Rectal smooth muscle tissue (tissue), 1 donor: ENCODE measurements around the gene ELAPOR2.
"Not testable (repeated sequence)": the region's sequence is repeated elsewhere in the genome, so short reads cannot be mapped to it uniquely, and the experiment has no call there.

Source experiments
- H3K27ac ChIP-seq: one replicate; pipeline ENCODE4 v1.7.0; 2013; ENCODE audit warnings: low read depth, low read length, inconsistent platforms
- H3K27me3 ChIP-seq: one replicate; pipeline ENCODE4 v1.7.0; 2013; ENCODE audit warnings: low read length; ENCODE audit not compliant: control insufficient read depth, insufficient read depth
- H3K36me3 ChIP-seq: one replicate; pipeline ENCODE4 v1.7.0; 2013; ENCODE audit warnings: low read length; ENCODE audit not compliant: control insufficient read depth, insufficient read depth
- H3K4me1 ChIP-seq: one replicate; pipeline ENCODE4 v1.7.0; 2013; ENCODE audit warnings: low read length; ENCODE audit not compliant: control insufficient read depth, insufficient read depth
- H3K4me3 ChIP-seq: one replicate; pipeline ENCODE4 v1.7.0; 2013; ENCODE audit warnings: low read length
- H3K9ac ChIP-seq: one replicate; pipeline ENCODE4 v1.7.0; 2013; ENCODE audit warnings: low read length

ELAPOR2 gene, protein sequence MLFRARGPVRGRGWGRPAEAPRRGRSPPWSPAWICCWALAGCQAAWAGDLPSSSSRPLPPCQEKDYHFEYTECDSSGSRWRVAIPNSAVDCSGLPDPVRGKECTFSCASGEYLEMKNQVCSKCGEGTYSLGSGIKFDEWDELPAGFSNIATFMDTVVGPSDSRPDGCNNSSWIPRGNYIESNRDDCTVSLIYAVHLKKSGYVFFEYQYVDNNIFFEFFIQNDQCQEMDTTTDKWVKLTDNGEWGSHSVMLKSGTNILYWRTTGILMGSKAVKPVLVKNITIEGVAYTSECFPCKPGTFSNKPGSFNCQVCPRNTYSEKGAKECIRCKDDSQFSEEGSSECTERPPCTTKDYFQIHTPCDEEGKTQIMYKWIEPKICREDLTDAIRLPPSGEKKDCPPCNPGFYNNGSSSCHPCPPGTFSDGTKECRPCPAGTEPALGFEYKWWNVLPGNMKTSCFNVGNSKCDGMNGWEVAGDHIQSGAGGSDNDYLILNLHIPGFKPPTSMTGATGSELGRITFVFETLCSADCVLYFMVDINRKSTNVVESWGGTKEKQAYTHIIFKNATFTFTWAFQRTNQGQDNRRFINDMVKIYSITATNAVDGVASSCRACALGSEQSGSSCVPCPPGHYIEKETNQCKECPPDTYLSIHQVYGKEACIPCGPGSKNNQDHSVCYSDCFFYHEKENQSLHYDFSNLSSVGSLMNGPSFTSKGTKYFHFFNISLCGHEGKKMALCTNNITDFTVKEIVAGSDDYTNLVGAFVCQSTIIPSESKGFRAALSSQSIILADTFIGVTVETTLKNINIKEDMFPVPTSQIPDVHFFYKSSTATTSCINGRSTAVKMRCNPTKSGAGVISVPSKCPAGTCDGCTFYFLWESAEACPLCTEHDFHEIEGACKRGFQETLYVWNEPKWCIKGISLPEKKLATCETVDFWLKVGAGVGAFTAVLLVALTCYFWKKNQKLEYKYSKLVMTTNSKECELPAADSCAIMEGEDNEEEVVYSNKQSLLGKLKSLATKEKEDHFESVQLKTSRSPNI

GRCh38 chr7:87059525-87060287 lies at the start of gene ELAPOR2:
Gene ELAPOR2 (minus strand): TSS chr7:87059654. CDS start chr7:87059513, 141 bp downstream.
- H3K27ac ChIP-seq, result peak within 1 kb of the TSS; percentile 37
- H3K9ac ChIP-seq, result peak within 1 kb of the TSS; percentile 5

GRCh38 chr7:87107949-87108776 lies 48.7 kb upstream of the ELAPOR2 start:
- Histone ChIP-seq H3K36me3 (no peaks in the 10 kb centered on the region), H3K4me1 (no peaks in the 10 kb centered on the region), H3K4me3 (no peak overlapping the region), H3K27me3 (no peaks in the 10 kb centered on the region), H3K9ac (no peak overlapping the region), H3K27ac (no peak overlapping the region)

More at GRCh38 chr7:87059525-87060287, at the start of gene ELAPOR2:
- Histone ChIP-seq H3K4me3 (peak within 1 kb of the TSS; percentile 64), H3K36me3 (no peaks in the 10 kb centered on the region), H3K4me1 (no peaks in the 10 kb centered on the region), H3K27me3 (no peaks in the 10 kb centered on the region)

- H3K36me3 ChIP-seq, result no peaks in the 10 kb centered on the region
- H3K9ac ChIP-seq, result no peak overlapping the region
- H3K4me3 ChIP-seq, result no peak overlapping the region
- H3K4me1 ChIP-seq, result no peaks in the 10 kb centered on the region
- no peaks in the 10 kb centered on the region for H3K27me3 ChIP-seq
- no peak overlapping the region for H3K27ac ChIP-seq
Observed at GRCh38 chr7:87106974-87107612, 47.6 kb upstream of the ELAPOR2 start.

DNA sequence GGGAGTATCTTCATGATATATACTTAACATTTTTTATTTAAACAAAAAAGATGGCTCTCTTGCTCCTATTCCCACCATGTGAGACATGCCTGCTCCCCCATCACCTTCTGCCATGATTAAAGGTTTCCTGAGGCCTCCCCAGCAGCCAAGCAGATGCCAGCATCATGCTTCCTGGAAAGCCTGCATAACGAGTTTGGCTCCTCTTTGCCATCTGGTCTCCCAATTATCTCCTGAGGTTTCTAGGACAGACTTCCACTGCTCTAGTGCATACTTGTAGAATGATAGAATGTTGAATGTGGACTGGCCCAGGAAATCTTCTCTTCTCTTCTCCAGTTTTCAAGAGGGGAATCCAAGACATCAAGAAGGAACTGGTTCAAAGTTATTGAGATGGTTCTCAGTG lies 45.9 kb upstream of the ELAPOR2 start:
- H3K27ac ChIP-seq, result no peak overlapping the region
- no peaks in the 10 kb centered on the region for H3K4me1 ChIP-seq
- H3K27me3 ChIP-seq, result no peaks in the 10 kb centered on the region
- no peaks in the 10 kb centered on the region for H3K36me3 ChIP-seq
- no peak overlapping the region for H3K4me3 ChIP-seq
- H3K9ac ChIP-seq, result no peak overlapping the region

DNA sequence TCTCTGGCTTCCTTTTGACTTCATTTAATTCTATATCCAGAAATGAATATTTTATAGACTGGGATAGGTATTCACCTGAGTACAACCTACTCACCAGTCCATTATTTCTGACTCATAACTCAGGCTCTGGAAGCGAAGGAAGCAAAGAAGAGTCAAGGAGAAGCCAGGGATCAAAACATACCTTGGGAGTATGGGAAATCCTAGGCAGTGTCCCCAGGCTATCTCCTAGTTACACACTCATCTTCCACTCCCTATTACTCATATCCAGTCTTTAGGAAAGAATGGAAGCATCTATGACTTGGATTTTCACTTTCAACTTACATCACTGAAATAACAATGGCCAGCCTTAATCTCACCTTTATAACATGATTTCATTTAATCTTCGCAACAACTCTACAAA lies 40.9 kb upstream of the ELAPOR2 start:
- no peaks in the 10 kb centered on the region for H3K27me3 ChIP-seq
- no peak overlapping the region for H3K4me3 ChIP-seq
- H3K36me3 ChIP-seq, result no peaks in the 10 kb centered on the region
- H3K4me1 ChIP-seq, result no peaks in the 10 kb centered on the region
- no peak overlapping the region for H3K9ac ChIP-seq
- no peak overlapping the region for H3K27ac ChIP-seq

DNA sequence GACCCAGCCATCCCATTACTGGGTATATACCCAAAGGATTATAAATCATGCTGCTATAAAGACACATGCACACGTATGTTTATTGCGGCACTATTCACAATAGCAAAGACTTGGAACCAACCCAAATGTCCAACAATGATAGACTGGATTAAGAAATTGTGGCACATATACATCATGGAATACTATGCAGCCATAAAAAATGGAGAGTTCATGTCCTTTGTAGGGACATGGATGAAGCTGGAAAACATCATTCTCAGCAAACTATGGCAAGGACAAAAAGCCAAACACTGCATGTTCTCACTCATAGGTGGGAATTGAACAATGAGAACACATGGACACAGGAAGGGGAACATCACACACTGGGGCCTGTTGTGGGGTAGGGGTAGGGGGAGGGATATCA lies 37.9 kb upstream of the ELAPOR2 start:
- H3K9ac ChIP-seq, H3K27ac ChIP-seq, H3K27me3 ChIP-seq, H3K4me3 ChIP-seq, H3K36me3 ChIP-seq, H3K4me1 ChIP-seq: not testable (repeated sequence)

DNA sequence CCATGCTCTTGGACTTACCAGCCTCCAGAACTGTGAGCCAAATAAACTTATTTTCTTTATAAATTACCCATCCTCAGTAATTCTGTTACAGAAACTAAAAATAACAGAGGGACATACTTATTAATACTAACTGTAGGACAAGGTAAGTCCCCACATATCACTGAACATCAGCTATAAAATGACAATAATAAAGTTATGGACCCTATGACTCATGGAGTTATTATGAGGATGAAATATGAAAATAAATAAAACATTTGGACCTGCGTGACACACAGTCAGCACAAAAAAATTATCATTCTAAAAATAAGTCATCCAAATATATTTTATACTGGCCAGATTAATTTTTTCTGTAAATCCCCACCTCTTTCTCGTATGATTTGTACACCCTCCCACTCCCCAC lies 34.9 kb upstream of the ELAPOR2 start:
- Histone ChIP-seq H3K27me3 (no peaks in the 10 kb centered on the region), H3K4me1 (no peaks in the 10 kb centered on the region), H3K27ac (no peak overlapping the region), H3K9ac (no peak overlapping the region), H3K36me3 (no peaks in the 10 kb centered on the region), H3K4me3 (no peak overlapping the region)

GRCh38 chr7:87092568-87093091 lies 33.2 kb upstream of the ELAPOR2 start:
- no peaks in the 10 kb centered on the region for H3K36me3 ChIP-seq
- H3K27ac ChIP-seq, result no peak overlapping the region
- no peak overlapping the region for H3K9ac ChIP-seq
- H3K4me3 ChIP-seq, result no peak overlapping the region
- no peaks in the 10 kb centered on the region for H3K27me3 ChIP-seq
- H3K4me1 ChIP-seq, result no peaks in the 10 kb centered on the region

- Histone ChIP-seq H3K4me3 (no peak overlapping the region), H3K27ac (no peak overlapping the region), H3K9ac (no peak overlapping the region), H3K36me3 (no peaks in the 10 kb centered on the region), H3K27me3 (no peaks in the 10 kb centered on the region), H3K4me1 (no peaks in the 10 kb centered on the region)
Observed at GRCh38 chr7:87091487-87092066, 32.1 kb upstream of the ELAPOR2 start.

- Histone ChIP-seq H3K4me1 (no peaks in the 10 kb centered on the region), H3K9ac (no peak overlapping the region), H3K27me3 (no peaks in the 10 kb centered on the region), H3K4me3 (no peak overlapping the region), H3K36me3 (no peaks in the 10 kb centered on the region), H3K27ac (no peak overlapping the region)
Observed at GRCh38 chr7:87083865-87084519, 24.5 kb upstream of the ELAPOR2 start.
